Osteocyte (in vitro differentiated cells): ENCODE measurements around the gene GADL1. TPM values are rescaled to one million over a fixed set of nuclear protein-coding genes. Genes with fewer than 3 reads are reported as not detected.

Experiments used
- DNase-seq: peaks from one replicate; pipeline ENCODE4 v3.0.0; 2021; ENCODE audit warnings: mixed read lengths; ENCODE audit not compliant: unreplicated experiment; ENCODE audit errors: extremely low spot score
- H3K27ac Mint-ChIP-seq: one replicate; pipeline ENCODE4 v1.8.0; 2021; ENCODE audit warnings: mild to moderate bottlenecking, mixed read lengths; ENCODE audit not compliant: unreplicated experiment
- H3K27me3 Mint-ChIP-seq: one replicate; pipeline ENCODE4 v1.8.0; 2021; ENCODE audit warnings: mixed read lengths; ENCODE audit not compliant: unreplicated experiment
- H3K36me3 Mint-ChIP-seq: one replicate; pipeline ENCODE4 v1.8.0; 2021; ENCODE audit warnings: mixed read lengths; ENCODE audit not compliant: unreplicated experiment
- H3K4me1 Mint-ChIP-seq: one replicate; pipeline ENCODE4 v1.8.0; 2021; ENCODE audit warnings: mixed read lengths; ENCODE audit not compliant: unreplicated experiment
- H3K4me3 Mint-ChIP-seq: one replicate; pipeline ENCODE4 v1.8.0; 2021; ENCODE audit warnings: mild to moderate bottlenecking, moderate library complexity, mixed read lengths; ENCODE audit not compliant: unreplicated experiment
- H3K9me3 Mint-ChIP-seq: one replicate; pipeline ENCODE4 v1.8.0; 2021; ENCODE audit warnings: mixed read lengths; ENCODE audit not compliant: unreplicated experiment
- CTCF ChIP-seq: fragments of 200-600 bp; sonication (generic); IDR thresholded peaks from 2 replicates; pipeline ENCODE4 v1.5.0; 2021; ENCODE audit warnings: antibody characterized with exemption, mild to moderate bottlenecking, moderate library complexity
- total RNA-seq: library from RNA; stranded (reverse); gene quantifications from 2 replicates; pipeline ENCODE4 v1.2.1, GENCODE V29; 2021

The GADL1 gene
- total RNA-seq, 1 donor from 2014 or later: not detected

- Mint-ChIP-seq H3K36me3 (peaks cover 72% of the 10 kb centered on the region), H3K9me3 (no peaks in the 10 kb centered on the region), H3K27me3 (no peaks in the 10 kb centered on the region), H3K27ac (peak overlapping the region; percentile 3), H3K4me1 (peaks cover 25% of the 10 kb centered on the region), H3K4me3 (no peak overlapping the region)
- no peak for TF ChIP-seq CTCF
- no peak for DNase-seq
These were observed 217.8 kb downstream of the GADL1 start for GRCh38 chr3:30676424-30677346.
